Stimulated activated CD8-positive, alpha-beta memory T cell treated with anti-CD3 and anti-CD28 coated beads, Interleukin-15, amount 100 ng/mL, for 4 hours (primary cell): ENCODE results near the gene MRNIP.

Source experiments
- DNase-seq, 2 donors: peaks; one replicate each; pipeline ENCODE4 v3.0.0-alpha.2; 2020; ENCODE audit warnings: low read depth in 2 of 2

The MRNIP gene

GRCh38 chr5:179889885-179890284 lies 31.3 kb upstream of the MRNIP start:
- DNase-seq, result no peak

GRCh38 chr5:179887802-179888201 lies 29.2 kb upstream of the MRNIP start:
- no peak for DNase-seq

GRCh38 chr5:179887095-179887494 lies 28.5 kb upstream of the MRNIP start:
- DNase-seq, result no peak

GRCh38 chr5:179886190-179886911 lies 27.7 kb upstream of the MRNIP start:
- no peak for DNase-seq

- no peak for DNase-seq
These were observed 27.0 kb upstream of the MRNIP start for GRCh38 chr5:179885491-179886090.

- DNase-seq, result no peak
These were observed 24.5 kb upstream of the MRNIP start for GRCh38 chr5:179883163-179883562.

- no peak for DNase-seq
These were observed 23.7 kb upstream of the MRNIP start for GRCh38 chr5:179882338-179882737.

GRCh38 chr5:179880848-179881590 lies 22.4 kb upstream of the MRNIP start:
- no peak for DNase-seq

GRCh38 chr5:179880066-179880650 lies 21.5 kb upstream of the MRNIP start:
- no peak for DNase-seq

- no peak for DNase-seq
These were observed 21.0 kb upstream of the MRNIP start for GRCh38 chr5:179879690-179880010.

- DNase-seq, result no peak
These were observed 20.5 kb upstream of the MRNIP start for GRCh38 chr5:179879003-179879689.

- DNase-seq, result no peak
These were observed 19.8 kb upstream of the MRNIP start for GRCh38 chr5:179878222-179879002.

- DNase-seq, result no peak
These were observed 18.0 kb upstream of the MRNIP start for GRCh38 chr5:179876610-179876952.

- no peak for DNase-seq
These were observed 17.4 kb upstream of the MRNIP start for GRCh38 chr5:179875741-179876609.

- DNase-seq, result no peak
These were observed 16.1 kb upstream of the MRNIP start for GRCh38 chr5:179874536-179875292.

GRCh38 chr5:179874136-179874535 lies 15.5 kb upstream of the MRNIP start:
- DNase-seq, result no peak

- DNase-seq, result no peak
These were observed 15.0 kb upstream of the MRNIP start for GRCh38 chr5:179873588-179874110.

GRCh38 chr5:179872828-179873575 lies 14.4 kb upstream of the MRNIP start:
- DNase-seq, result no peak
